ENCODE results near the gene PCDHGB5.
"Not testable (repeated sequence)": the region's sequence is repeated elsewhere in the genome, so short reads cannot be mapped to it uniquely, and the experiment has no call there.

Gene PCDHGB5

DNA sequence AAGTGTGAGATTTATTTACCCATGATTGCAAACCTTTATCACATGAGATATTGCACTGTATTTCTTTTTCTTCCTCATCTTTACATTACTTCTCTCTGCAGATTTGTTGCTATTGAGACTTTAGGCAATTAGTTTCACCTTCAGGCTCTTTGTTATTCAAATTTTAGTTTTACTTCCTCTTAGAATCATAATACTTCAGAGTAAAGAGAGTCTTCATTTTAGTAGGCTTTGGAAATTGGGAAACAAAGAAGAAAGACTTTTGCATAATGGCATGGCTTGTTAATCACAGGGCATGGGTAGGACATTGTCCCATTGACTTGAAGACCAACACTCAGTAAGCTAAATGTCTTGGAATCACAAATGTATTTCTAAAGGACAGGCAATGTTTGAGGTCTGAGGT is 35.0 kb upstream of the PCDHGB5 start:
- H3K4me3 ChIP-seq (ENCODE audit: low read depth in 1 of 5, low read length in 5 of 5), result peak overlapping the region in 3 of 5 donors; percentile 20 to 49 (median 38)
- peaks cover 0 to 16% (median 11%) of the 10 kb centered on the region in 5 donors for H3K27me3 ChIP-seq (ENCODE audit: control insufficient read depth in 5 of 5, insufficient read depth in 4 of 5, low read length in 5 of 5)
- H3K27ac ChIP-seq (ENCODE audit: low read depth, low read length), result no peak overlapping the region
- H3K9me3 ChIP-seq (ENCODE audit: control insufficient read depth in 5 of 5, low read length in 5 of 5), result peaks cover 48 to 79% (median 74%) of the 10 kb centered on the region in 5 donors
- peaks cover 0 to 3% (median 0%) of the 10 kb centered on the region in 5 donors for H3K4me1 ChIP-seq (ENCODE audit: control insufficient read depth in 5 of 5, insufficient read depth in 5 of 5, low read length in 5 of 5)
- H3K36me3 ChIP-seq (ENCODE audit: control insufficient read depth in 5 of 5, insufficient read depth in 5 of 5, low read length in 5 of 5), result no peaks in the 10 kb centered on the region
- no peak overlapping the region for H3K9ac ChIP-seq (ENCODE audit: low read length in 5 of 5)

DNA sequence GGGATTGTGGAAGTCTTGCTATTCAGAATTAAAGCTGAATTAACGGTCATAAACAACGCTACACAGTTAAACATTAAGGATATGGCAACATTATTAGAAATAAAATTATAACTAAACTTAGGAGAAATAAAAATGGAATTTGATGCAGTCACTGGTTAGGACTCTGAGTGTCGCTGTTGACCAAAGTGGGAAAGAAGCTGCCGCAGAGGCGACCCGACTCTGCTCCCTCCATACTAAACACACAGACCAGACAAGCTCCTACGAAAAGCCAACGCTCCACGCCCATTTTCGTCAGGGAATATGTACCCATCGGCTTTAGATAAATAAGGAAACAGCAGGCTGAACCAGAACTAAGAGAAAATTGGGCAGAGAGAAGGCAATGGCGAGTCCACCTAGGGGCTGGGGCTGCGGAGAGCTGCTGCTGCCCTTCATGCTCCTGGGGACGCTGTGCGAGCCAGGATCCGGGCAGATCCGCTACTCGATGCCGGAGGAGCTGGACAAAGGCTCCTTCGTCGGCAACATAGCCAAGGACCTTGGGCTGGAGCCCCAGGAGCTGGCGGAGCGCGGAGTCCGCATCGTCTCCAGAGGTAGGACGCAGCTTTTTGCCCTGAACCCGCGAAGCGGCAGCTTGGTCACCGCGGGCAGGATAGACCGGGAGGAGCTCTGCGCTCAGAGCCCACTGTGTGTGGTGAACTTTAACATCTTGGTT is 33.6 kb upstream of the PCDHGB5 start, which contains the start of gene PCDHGA5:
TSS of gene PCDHGA5 (plus strand) at position 211 of the 709 bp plus-strand sequence. CDS start at position 380, 169 bp downstream.
- Histone ChIP-seq H3K27me3 (ENCODE audit: control insufficient read depth in 5 of 5, insufficient read depth in 4 of 5, low read length in 5 of 5) (peaks cover 0 to 16% (median 11%) of the 10 kb centered on the region in 5 donors), H3K4me3 (ENCODE audit: low read depth in 1 of 5, low read length in 5 of 5) (peak within 1 kb of the TSS; percentile 46 to 61 (median 50)), H3K4me1 (ENCODE audit: control insufficient read depth in 5 of 5, insufficient read depth in 5 of 5, low read length in 5 of 5) (peaks cover 0 to 3% (median 0%) of the 10 kb centered on the region in 5 donors), H3K9me3 (ENCODE audit: control insufficient read depth in 5 of 5, low read length in 5 of 5) (peaks cover 46 to 76% (median 68%) of the 10 kb centered on the region in 5 donors), H3K36me3 (ENCODE audit: control insufficient read depth in 5 of 5, insufficient read depth in 5 of 5, low read length in 5 of 5) (no peaks in the 10 kb centered on the region), H3K9ac (ENCODE audit: low read length in 5 of 5) (no peak within 1 kb of the TSS), H3K27ac (ENCODE audit: low read depth, low read length) (no peak within 1 kb of the TSS)

- Histone ChIP-seq H3K36me3 (ENCODE audit: control insufficient read depth in 5 of 5, insufficient read depth in 5 of 5, low read length in 5 of 5) (no peaks in the 10 kb centered on the region), H3K27me3 (ENCODE audit: control insufficient read depth in 5 of 5, insufficient read depth in 4 of 5, low read length in 5 of 5) (peaks cover 0 to 17% (median 11%) of the 10 kb centered on the region in 5 donors), H3K4me1 (ENCODE audit: control insufficient read depth in 5 of 5, insufficient read depth in 5 of 5, low read length in 5 of 5) (peaks cover 0 to 5% (median 0%) of the 10 kb centered on the region in 5 donors), H3K9ac (ENCODE audit: low read length in 5 of 5) (no peak overlapping the region), H3K9me3 (ENCODE audit: control insufficient read depth in 5 of 5, low read length in 5 of 5) (peaks cover 48 to 77% (median 67%) of the 10 kb centered on the region in 5 donors), H3K4me3 (ENCODE audit: low read depth in 1 of 5, low read length in 5 of 5) (peak overlapping the region in 4 of 5 donors; percentile 13 to 61 (median 32)), H3K27ac (ENCODE audit: low read depth, low read length) (no peak overlapping the region)
Measured at GRCh38 chr5:141366016-141366896, 31.5 kb upstream of the PCDHGB5 start.

GRCh38 chr5:141369994-141370848 is 27.5 kb upstream of the PCDHGB5 start, which contains the start of gene PCDHGB3:
Gene PCDHGB3 (plus strand): TSS chr5:141370242. CDS start chr5:141370395, 153 bp downstream.
- Histone ChIP-seq H3K9me3 (ENCODE audit: control insufficient read depth in 5 of 5, low read length in 5 of 5) (peaks cover 52 to 77% (median 70%) of the 10 kb centered on the region in 5 donors), H3K4me1 (ENCODE audit: control insufficient read depth in 5 of 5, insufficient read depth in 5 of 5, low read length in 5 of 5) (peaks cover 0 to 5% (median 0%) of the 10 kb centered on the region in 5 donors), H3K9ac (ENCODE audit: low read length in 5 of 5) (no peak within 1 kb of the TSS), H3K27ac (ENCODE audit: low read depth, low read length) (no peak within 1 kb of the TSS), H3K4me3 (ENCODE audit: low read depth in 1 of 5, low read length in 5 of 5) (peak within 1 kb of the TSS; percentile 41 to 74 (median 54)), H3K36me3 (ENCODE audit: control insufficient read depth in 5 of 5, insufficient read depth in 5 of 5, low read length in 5 of 5) (no peaks in the 10 kb centered on the region), H3K27me3 (ENCODE audit: control insufficient read depth in 5 of 5, insufficient read depth in 4 of 5, low read length in 5 of 5) (peaks cover 0 to 19% (median 16%) of the 10 kb centered on the region in 5 donors)

GRCh38 chr5:141371572-141372475 is 25.9 kb upstream of the PCDHGB5 start:
- Histone ChIP-seq H3K9ac (ENCODE audit: low read length in 5 of 5) (no peak overlapping the region), H3K4me3 (ENCODE audit: low read depth in 1 of 5, low read length in 5 of 5) (peak overlapping the region; percentile 32 to 58 (median 54)), H3K36me3 (ENCODE audit: control insufficient read depth in 5 of 5, insufficient read depth in 5 of 5, low read length in 5 of 5) (no peaks in the 10 kb centered on the region), H3K27ac (ENCODE audit: low read depth, low read length) (no peak overlapping the region), H3K27me3 (ENCODE audit: control insufficient read depth in 5 of 5, insufficient read depth in 4 of 5, low read length in 5 of 5) (peaks cover 0 to 11% (median 9%) of the 10 kb centered on the region in 5 donors), H3K4me1 (ENCODE audit: control insufficient read depth in 5 of 5, insufficient read depth in 5 of 5, low read length in 5 of 5) (peaks cover 0 to 5% (median 0%) of the 10 kb centered on the region in 5 donors), H3K9me3 (ENCODE audit: control insufficient read depth in 5 of 5, low read length in 5 of 5) (peaks cover 48 to 76% (median 68%) of the 10 kb centered on the region in 5 donors)

GRCh38 chr5:141373673-141374317 is 24.0 kb upstream of the PCDHGB5 start, which contains the start of gene PCDHGA6:
Gene PCDHGA6 (plus strand): TSS chr5:141373891. CDS start chr5:141374084, 193 bp downstream.
- Histone ChIP-seq H3K27ac (ENCODE audit: low read depth, low read length) (no peak within 1 kb of the TSS), H3K27me3 (ENCODE audit: control insufficient read depth in 5 of 5, insufficient read depth in 4 of 5, low read length in 5 of 5) (peaks cover 0 to 11% (median 9%) of the 10 kb centered on the region in 5 donors), H3K9ac (ENCODE audit: low read length in 5 of 5) (no peak within 1 kb of the TSS), H3K9me3 (ENCODE audit: control insufficient read depth in 5 of 5, low read length in 5 of 5) (peaks cover 53 to 80% (median 78%) of the 10 kb centered on the region in 5 donors), H3K36me3 (ENCODE audit: control insufficient read depth in 5 of 5, insufficient read depth in 5 of 5, low read length in 5 of 5) (no peaks in the 10 kb centered on the region), H3K4me1 (ENCODE audit: control insufficient read depth in 5 of 5, insufficient read depth in 5 of 5, low read length in 5 of 5) (peaks cover 0 to 5% (median 0%) of the 10 kb centered on the region in 5 donors), H3K4me3 (ENCODE audit: low read depth in 1 of 5, low read length in 5 of 5) (peak within 1 kb of the TSS; percentile 45 to 68 (median 59))

GRCh38 chr5:141374627-141375026 is 23.1 kb upstream of the PCDHGB5 start:
- Histone ChIP-seq H3K27ac (ENCODE audit: low read depth, low read length) (no peak overlapping the region), H3K36me3 (ENCODE audit: control insufficient read depth in 5 of 5, insufficient read depth in 5 of 5, low read length in 5 of 5) (no peaks in the 10 kb centered on the region), H3K4me3 (ENCODE audit: low read depth in 1 of 5, low read length in 5 of 5) (peak overlapping the region; percentile 45 to 68 (median 59)), H3K4me1 (ENCODE audit: control insufficient read depth in 5 of 5, insufficient read depth in 5 of 5, low read length in 5 of 5) (peaks cover 0 to 5% (median 0%) of the 10 kb centered on the region in 5 donors), H3K9me3 (ENCODE audit: control insufficient read depth in 5 of 5, low read length in 5 of 5) (peaks cover 53 to 82% (median 77%) of the 10 kb centered on the region in 5 donors), H3K9ac (ENCODE audit: low read length in 5 of 5) (no peak overlapping the region), H3K27me3 (ENCODE audit: control insufficient read depth in 5 of 5, insufficient read depth in 4 of 5, low read length in 5 of 5) (peaks cover 0 to 11% (median 9%) of the 10 kb centered on the region in 5 donors)

- H3K4me1 ChIP-seq (ENCODE audit: control insufficient read depth in 5 of 5, insufficient read depth in 5 of 5, low read length in 5 of 5); H3K27ac ChIP-seq (ENCODE audit: low read depth, low read length); H3K36me3 ChIP-seq (ENCODE audit: control insufficient read depth in 5 of 5, insufficient read depth in 5 of 5, low read length in 5 of 5); H3K9ac ChIP-seq (ENCODE audit: low read length in 5 of 5): not testable (repeated sequence)
- Histone ChIP-seq H3K27me3 (ENCODE audit: control insufficient read depth in 5 of 5, insufficient read depth in 4 of 5, low read length in 5 of 5) (peaks cover 0 to 11% (median 9%) of the 10 kb centered on the region in 5 donors), H3K4me3 (ENCODE audit: low read depth in 1 of 5, low read length in 5 of 5) (peak overlapping the region; percentile 29 to 59 (median 49)), H3K9me3 (ENCODE audit: control insufficient read depth in 5 of 5, low read length in 5 of 5) (peaks cover 52 to 73% (median 70%) of the 10 kb centered on the region in 5 donors)
Measured at GRCh38 chr5:141375444-141376155, 22.1 kb upstream of the PCDHGB5 start.

All from subcutaneous abdominal adipose tissue (tissue), 5 donors.